ENCODE data around the gene EBPL.

EBPL gene

GRCh38 chr13:49633710-49634109 is 57.6 kb downstream of the EBPL start:
- TF ChIP-seq POLR2AphosphoS5 (IDR thresholded peaks at IDR 0.05; ENCODE audit: low read depth, low read length), result no peak
- no peak for TF ChIP-seq REST (IDR thresholded peaks at IDR 0.05; ENCODE audit: insufficient read depth in 1 of 2, low read depth in 2 of 2, low read length in 2 of 2)
- no peak for TF ChIP-seq FOXP2 (optimal IDR thresholded peaks at IDR 0.05; ENCODE audit: borderline replicate concordance, extremely low read depth, extremely low read length, insufficient read depth)
- no peak for TF ChIP-seq SIN3A (IDR thresholded peaks at IDR 0.05; ENCODE audit: borderline replicate concordance, insufficient read depth, low read length)
- TF ChIP-seq TAF1 (IDR thresholded peaks at IDR 0.05; ENCODE audit: borderline replicate concordance, insufficient read depth, low read length), result no peak

- TF ChIP-seq REST (IDR thresholded peaks at IDR 0.05; ENCODE audit: insufficient read depth in 1 of 2, low read depth in 2 of 2, low read length in 2 of 2), result no peak
- TF ChIP-seq FOXP2 (optimal IDR thresholded peaks at IDR 0.05; ENCODE audit: borderline replicate concordance, extremely low read depth, extremely low read length, insufficient read depth), result no peak
- TF ChIP-seq SIN3A (IDR thresholded peaks at IDR 0.05; ENCODE audit: borderline replicate concordance, insufficient read depth, low read length), result no peak
- no peak for TF ChIP-seq TAF1 (IDR thresholded peaks at IDR 0.05; ENCODE audit: borderline replicate concordance, insufficient read depth, low read length)
- TF ChIP-seq POLR2AphosphoS5 (IDR thresholded peaks at IDR 0.05; ENCODE audit: low read depth, low read length), result no peak
These were observed 59.1 kb downstream of the EBPL start for GRCh38 chr13:49632156-49632555.

GRCh38 chr13:49630580-49630979 is 60.7 kb downstream of the EBPL start:
- no peak for TF ChIP-seq SIN3A (IDR thresholded peaks at IDR 0.05; ENCODE audit: borderline replicate concordance, insufficient read depth, low read length)
- no peak for TF ChIP-seq REST (IDR thresholded peaks at IDR 0.05; ENCODE audit: insufficient read depth in 1 of 2, low read depth in 2 of 2, low read length in 2 of 2)
- no peak for TF ChIP-seq TAF1 (IDR thresholded peaks at IDR 0.05; ENCODE audit: borderline replicate concordance, insufficient read depth, low read length)
- TF ChIP-seq POLR2AphosphoS5 (IDR thresholded peaks at IDR 0.05; ENCODE audit: low read depth, low read length), result no peak
- TF ChIP-seq FOXP2 (optimal IDR thresholded peaks at IDR 0.05; ENCODE audit: borderline replicate concordance, extremely low read depth, extremely low read length, insufficient read depth), result no peak

GRCh38 chr13:49629947-49630346 is 61.3 kb downstream of the EBPL start:
- no peak for TF ChIP-seq POLR2AphosphoS5 (IDR thresholded peaks at IDR 0.05; ENCODE audit: low read depth, low read length)
- TF ChIP-seq FOXP2 (optimal IDR thresholded peaks at IDR 0.05; ENCODE audit: borderline replicate concordance, extremely low read depth, extremely low read length, insufficient read depth), result no peak
- TF ChIP-seq SIN3A (IDR thresholded peaks at IDR 0.05; ENCODE audit: borderline replicate concordance, insufficient read depth, low read length), result no peak
- no peak for TF ChIP-seq TAF1 (IDR thresholded peaks at IDR 0.05; ENCODE audit: borderline replicate concordance, insufficient read depth, low read length)
- TF ChIP-seq REST (IDR thresholded peaks at IDR 0.05; ENCODE audit: insufficient read depth in 1 of 2, low read depth in 2 of 2, low read length in 2 of 2), result no peak
